Activated naive CD8-positive, alpha-beta T cell (primary cell): ENCODE measurements around the gene HMOX1.

ENCODE experiments used
- H3K27ac Mint-ChIP-seq: one replicate; pipeline ENCODE4 v1.8.0; 2021; ENCODE audit warnings: mixed read lengths
- H3K27me3 Mint-ChIP-seq: one replicate; pipeline ENCODE4 v1.8.0; 2021; ENCODE audit warnings: mixed read lengths
- H3K36me3 Mint-ChIP-seq: one replicate; pipeline ENCODE4 v1.8.0; 2021; ENCODE audit warnings: mixed read lengths
- H3K4me1 Mint-ChIP-seq: one replicate; pipeline ENCODE4 v1.8.0; 2021; ENCODE audit warnings: low read depth, mixed read lengths
- H3K4me3 Mint-ChIP-seq: one replicate; pipeline ENCODE4 v1.8.0; 2021; ENCODE audit warnings: mild to moderate bottlenecking, mixed read lengths
- H3K9me3 Mint-ChIP-seq: one replicate; pipeline ENCODE4 v1.8.0; 2021; ENCODE audit warnings: low read depth, mixed read lengths

The HMOX1 gene

DNA sequence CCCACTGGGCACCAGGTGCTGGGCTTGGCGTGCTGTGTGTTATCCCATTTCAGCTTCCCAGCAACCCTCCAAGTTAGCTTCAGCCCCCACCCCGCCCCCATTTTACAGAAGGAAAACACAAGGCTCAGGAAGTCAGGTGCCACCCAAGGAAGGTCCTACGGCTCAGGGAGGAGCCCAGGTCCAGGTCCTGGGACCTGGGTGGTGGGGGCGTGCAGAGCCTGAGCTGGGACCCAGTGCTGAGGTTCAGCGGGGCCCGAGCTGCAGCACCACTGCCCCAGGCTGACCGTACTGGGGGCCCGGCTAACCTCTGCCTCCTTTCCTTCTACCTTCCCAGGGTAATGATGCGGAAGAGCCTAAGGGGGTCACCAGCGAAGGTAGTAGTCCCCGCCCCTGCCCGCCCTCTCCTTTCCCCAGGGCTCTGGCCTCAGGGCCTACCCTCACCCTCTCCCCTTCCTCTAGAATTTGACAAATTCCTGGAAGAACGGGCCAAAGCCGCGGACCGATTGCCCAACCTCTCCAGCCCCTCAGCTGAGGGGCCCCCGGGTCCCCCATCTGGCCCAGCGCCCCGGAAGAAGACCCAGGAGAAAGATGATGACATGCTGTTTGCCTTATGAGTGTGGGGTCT lies 34.2 kb upstream of the HMOX1 start:
- Mint-ChIP-seq H3K27me3 (no peaks in the 10 kb centered on the region), H3K4me3 (no peak overlapping the region), H3K9me3 (no peaks in the 10 kb centered on the region), H3K27ac (no peak overlapping the region), H3K4me1 (peaks cover 10% of the 10 kb centered on the region), H3K36me3 (peaks cover 4% of the 10 kb centered on the region)

- Mint-ChIP-seq H3K27ac (no peak overlapping the region), H3K9me3 (no peaks in the 10 kb centered on the region), H3K27me3 (no peaks in the 10 kb centered on the region)
Observed at GRCh38 chr22:35347462-35347861, 33.4 kb upstream of the HMOX1 start.

DNA sequence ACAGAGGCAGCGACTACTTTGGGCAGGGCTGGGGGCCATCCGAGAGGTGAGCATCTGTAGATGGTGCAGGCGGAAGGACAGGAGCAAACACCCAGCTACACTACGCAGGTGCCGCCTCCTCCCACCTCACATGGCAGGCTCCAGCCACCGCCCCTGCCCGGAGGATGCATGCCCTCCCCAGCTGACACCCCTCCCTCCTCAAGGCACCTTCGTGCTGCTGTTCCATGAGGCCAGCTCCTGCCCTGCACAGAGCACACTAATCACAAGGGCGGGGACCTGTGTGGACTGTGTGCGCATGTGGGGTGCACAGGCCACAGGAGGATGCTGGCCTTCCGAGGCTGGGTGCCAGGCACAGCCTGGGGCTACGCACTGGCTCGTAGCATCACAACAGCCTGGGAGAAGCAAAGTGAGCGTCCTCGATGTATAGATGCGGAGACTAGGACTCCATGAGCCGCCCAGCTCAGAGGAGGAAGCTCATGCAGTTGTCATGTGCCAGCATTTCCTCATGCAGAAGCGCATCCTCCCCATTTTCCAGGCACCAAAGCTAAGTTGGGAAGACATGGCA lies 32.8 kb upstream of the HMOX1 start:
- Mint-ChIP-seq H3K4me3 (no peak overlapping the region), H3K27me3 (no peaks in the 10 kb centered on the region), H3K9me3 (no peaks in the 10 kb centered on the region), H3K36me3 (peaks cover 4% of the 10 kb centered on the region), H3K4me1 (peaks cover 21% of the 10 kb centered on the region), H3K27ac (no peak overlapping the region)

More at GRCh38 chr22:35347462-35347861, 33.4 kb upstream of the HMOX1 start:
- peaks cover 16% of the 10 kb centered on the region for H3K4me1 Mint-ChIP-seq
- H3K4me3 Mint-ChIP-seq = no peak overlapping the region
- H3K36me3 Mint-ChIP-seq = peaks cover 4% of the 10 kb centered on the region

DNA sequence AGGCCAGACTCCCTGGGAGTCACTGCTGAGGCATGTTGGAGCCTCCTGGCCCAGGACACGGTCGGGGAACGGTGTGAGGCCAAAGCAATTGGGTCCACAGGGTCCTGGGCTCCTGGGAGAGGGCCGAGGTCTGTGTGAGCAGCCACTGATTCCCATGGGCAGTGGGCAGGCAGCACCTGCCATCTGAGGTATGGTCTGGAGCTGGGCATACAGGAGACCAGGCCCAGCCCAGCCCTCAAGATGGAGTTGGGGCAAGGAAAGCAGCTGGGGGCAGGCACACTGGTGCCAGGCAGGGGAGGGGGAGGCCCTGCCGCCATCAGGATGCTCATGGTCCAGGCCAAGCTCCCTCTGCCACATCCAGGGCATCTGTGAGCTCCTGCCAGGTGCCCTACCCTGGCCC lies 32.2 kb upstream of the HMOX1 start:
- no peaks in the 10 kb centered on the region for H3K27me3 Mint-ChIP-seq
- no peak overlapping the region for H3K4me3 Mint-ChIP-seq
- no peak overlapping the region for H3K27ac Mint-ChIP-seq
- peaks cover 22% of the 10 kb centered on the region for H3K4me1 Mint-ChIP-seq
- peaks cover 4% of the 10 kb centered on the region for H3K36me3 Mint-ChIP-seq
- no peaks in the 10 kb centered on the region for H3K9me3 Mint-ChIP-seq

GRCh38 chr22:35349368-35349703 lies 31.6 kb upstream of the HMOX1 start:
- Mint-ChIP-seq H3K27ac (no peak overlapping the region), H3K9me3 (no peaks in the 10 kb centered on the region), H3K4me3 (no peak overlapping the region), H3K27me3 (no peaks in the 10 kb centered on the region), H3K4me1 (peaks cover 22% of the 10 kb centered on the region), H3K36me3 (peaks cover 4% of the 10 kb centered on the region)

DNA sequence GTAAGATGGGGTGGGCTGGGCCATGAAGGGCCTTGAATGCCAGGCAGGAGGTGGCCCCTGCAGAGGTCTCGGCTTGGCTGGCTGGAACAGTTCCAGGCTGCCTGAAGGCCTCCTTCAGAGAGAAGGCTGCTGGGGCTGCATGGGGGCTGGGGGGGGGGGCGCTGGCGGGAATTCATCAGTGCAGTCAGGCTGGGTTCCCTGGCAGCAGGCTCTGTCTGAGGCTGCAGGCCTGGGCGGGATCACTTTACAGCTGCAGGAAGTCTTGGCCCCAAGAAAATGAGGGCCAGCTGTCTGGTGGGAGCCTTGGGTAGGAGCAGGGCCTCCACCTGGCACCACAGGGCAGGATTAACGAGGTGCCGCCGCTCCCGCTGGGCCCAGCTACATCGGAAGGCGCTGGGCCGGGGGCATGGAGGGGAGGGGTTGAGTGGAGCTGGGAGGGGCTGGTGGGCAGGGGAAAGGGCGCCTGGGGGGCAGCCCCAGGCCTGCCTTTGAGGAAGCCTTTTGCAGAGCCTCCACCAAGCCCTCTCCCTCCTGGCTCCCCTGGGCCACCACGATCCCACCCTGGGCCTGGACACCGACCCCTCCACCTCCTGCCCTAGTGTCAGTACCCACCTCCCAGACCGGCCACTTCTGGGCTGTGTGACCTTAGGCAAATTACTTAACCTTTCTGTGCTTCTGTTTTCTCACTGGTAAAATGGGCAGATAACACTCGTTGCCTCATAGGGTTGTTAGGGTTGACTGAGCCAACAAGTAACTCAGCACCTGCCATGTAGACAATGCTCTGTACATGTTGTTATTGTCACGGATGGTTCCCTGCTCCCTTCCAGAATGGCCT lies 31.0 kb upstream of the HMOX1 start:
- Mint-ChIP-seq H3K36me3 (peaks cover 2% of the 10 kb centered on the region), H3K27me3 (no peaks in the 10 kb centered on the region), H3K9me3 (no peaks in the 10 kb centered on the region), H3K27ac (no peak overlapping the region), H3K4me3 (no peak overlapping the region), H3K4me1 (peaks cover 22% of the 10 kb centered on the region)

DNA sequence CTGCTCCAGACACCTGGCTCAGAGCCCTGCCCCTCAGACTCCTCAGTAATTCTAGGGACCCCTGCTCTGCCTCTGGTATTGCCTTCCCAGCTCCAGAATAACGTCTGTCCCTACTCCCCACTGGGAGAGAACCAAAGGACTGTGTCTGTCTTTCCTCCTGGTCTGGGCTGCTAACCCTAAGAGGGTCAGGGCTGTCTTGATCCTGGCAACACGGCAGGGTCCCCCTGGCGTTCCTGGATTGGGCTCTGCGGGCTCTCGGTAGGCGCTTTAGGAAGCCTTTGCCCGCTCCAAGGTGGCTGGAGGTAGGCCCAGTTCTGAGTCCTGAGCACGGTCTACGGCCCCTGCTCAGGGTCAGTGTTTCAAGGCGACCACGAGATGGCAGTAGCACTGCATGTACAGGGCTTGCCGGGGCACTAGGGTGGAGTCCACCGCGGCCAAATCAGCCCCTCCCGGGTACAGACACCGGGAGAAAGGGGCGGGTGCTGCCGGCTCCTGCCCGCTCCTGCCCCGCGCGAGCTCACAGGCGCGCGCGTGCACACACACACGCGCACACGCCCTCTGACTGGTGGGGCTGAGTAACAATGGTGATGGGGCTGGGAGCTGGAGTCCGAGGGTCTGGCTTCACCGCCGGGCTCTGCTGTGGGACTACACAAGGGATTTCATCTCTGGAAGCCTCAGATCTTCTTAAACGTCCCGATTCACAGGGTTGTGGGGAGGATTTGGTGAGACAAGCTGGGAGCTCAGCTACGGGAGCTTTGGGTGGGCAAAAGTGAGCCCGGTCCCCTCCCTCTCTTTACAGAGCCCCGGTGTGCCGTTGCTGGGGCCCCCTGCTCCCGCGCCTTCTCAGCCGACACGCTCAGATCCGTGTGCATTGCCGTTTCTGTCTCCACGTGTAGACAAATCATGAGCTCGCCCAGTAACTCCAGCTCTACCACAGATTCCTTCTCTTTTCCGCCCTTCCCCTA lies 30.1 kb upstream of the HMOX1 start:
- H3K36me3 Mint-ChIP-seq = peaks cover 2% of the 10 kb centered on the region
- no peak overlapping the region for H3K27ac Mint-ChIP-seq
- peak overlapping the region; percentile 81 for H3K4me3 Mint-ChIP-seq
- H3K4me1 Mint-ChIP-seq = peaks cover 22% of the 10 kb centered on the region
- H3K27me3 Mint-ChIP-seq = peaks cover 1% of the 10 kb centered on the region
- no peaks in the 10 kb centered on the region for H3K9me3 Mint-ChIP-seq

GRCh38 chr22:35352214-35353111 lies 28.4 kb upstream of the HMOX1 start:
- H3K9me3 Mint-ChIP-seq = no peaks in the 10 kb centered on the region
- peaks cover 22% of the 10 kb centered on the region for H3K4me1 Mint-ChIP-seq
- H3K27ac Mint-ChIP-seq = peak overlapping the region; percentile 16
- H3K4me3 Mint-ChIP-seq = peak overlapping the region; percentile 81
- peaks cover 2% of the 10 kb centered on the region for H3K27me3 Mint-ChIP-seq
- H3K36me3 Mint-ChIP-seq = peaks cover 2% of the 10 kb centered on the region

- Mint-ChIP-seq H3K4me3 (no peak overlapping the region), H3K27ac (no peak overlapping the region), H3K9me3 (no peaks in the 10 kb centered on the region), H3K4me1 (peaks cover 22% of the 10 kb centered on the region), H3K27me3 (peaks cover 2% of the 10 kb centered on the region), H3K36me3 (no peaks in the 10 kb centered on the region)
Observed at GRCh38 chr22:35353318-35353717, 27.6 kb upstream of the HMOX1 start.

GRCh38 chr22:35354068-35354467 lies 26.8 kb upstream of the HMOX1 start:
- Mint-ChIP-seq H3K27ac (no peak overlapping the region), H3K4me3 (no peak overlapping the region), H3K9me3 (no peaks in the 10 kb centered on the region), H3K36me3 (no peaks in the 10 kb centered on the region), H3K27me3 (peaks cover 2% of the 10 kb centered on the region), H3K4me1 (peaks cover 22% of the 10 kb centered on the region)

DNA sequence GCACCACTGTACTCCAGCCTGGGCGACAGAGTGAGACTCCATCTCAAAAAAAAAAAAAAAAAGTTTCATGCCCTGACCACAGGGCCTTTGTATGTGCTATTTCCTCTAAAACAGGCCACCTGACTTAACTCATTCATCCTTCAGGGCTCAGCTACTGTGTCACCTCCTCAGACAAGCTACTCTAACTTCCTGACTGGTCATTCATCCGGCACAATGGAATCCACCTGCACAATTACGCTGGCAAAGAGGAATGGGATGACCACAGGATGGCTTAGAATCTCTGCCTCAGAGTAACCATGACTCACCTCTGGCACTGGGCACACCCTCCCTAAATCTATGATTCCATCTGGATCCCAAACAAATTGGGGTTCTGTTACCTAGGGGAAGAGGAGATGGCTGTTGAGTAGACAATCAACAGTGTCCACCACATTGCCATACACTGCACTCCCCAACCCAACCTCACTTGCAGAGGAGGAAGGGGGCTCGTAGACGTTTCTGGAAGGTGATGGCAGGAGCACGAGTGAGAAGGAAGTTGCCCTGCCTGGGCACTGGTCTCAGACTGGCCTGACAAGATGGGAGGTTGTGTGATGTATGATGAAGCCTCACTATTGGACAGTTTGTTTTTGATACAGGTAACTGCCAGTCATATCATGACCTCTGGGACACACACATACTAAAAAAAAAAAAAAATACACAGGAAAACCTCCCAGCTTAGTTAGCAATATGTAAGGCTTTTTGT lies 22.8 kb upstream of the HMOX1 start:
- Mint-ChIP-seq H3K27me3 (peaks cover 2% of the 10 kb centered on the region), H3K4me1 (peaks cover 2% of the 10 kb centered on the region), H3K9me3 (no peaks in the 10 kb centered on the region), H3K4me3 (no peak overlapping the region), H3K27ac (no peak overlapping the region), H3K36me3 (no peaks in the 10 kb centered on the region)

DNA sequence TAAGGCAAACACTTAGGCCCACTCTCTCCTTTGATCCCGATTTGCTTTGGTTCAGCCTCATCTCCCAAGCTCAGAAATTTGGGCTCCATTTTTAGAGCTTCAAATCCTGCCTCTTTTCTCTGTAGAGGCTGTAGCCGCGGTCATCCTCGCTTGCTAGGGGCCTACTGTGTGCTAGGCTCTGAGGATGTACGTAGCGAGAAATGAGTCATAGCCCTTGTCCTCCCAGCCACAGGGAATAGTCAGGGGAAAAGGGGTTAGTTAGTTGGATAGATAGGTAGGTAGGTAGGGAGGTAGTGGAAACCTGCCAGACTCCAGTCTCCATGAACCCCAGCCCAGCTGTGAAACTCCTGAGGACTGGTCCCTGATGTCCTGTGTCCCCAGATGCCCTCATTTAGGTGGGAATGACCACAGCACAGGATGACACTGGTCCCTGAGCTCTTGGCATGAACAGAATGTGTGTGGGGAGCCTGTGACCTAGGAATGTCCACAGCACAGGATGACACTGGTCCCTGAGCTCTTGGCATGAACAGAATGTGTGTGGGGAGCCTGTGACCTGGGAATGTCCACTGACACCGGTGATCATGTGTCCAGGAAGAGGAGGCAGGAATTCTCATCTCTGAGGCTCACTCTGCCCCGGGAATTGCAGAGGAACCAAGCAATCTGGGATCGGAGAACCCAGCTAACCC lies 21.4 kb upstream of the HMOX1 start:
- no peaks in the 10 kb centered on the region for H3K9me3 Mint-ChIP-seq
- no peak overlapping the region for H3K27ac Mint-ChIP-seq
- peaks cover 2% of the 10 kb centered on the region for H3K27me3 Mint-ChIP-seq
- no peak overlapping the region for H3K4me3 Mint-ChIP-seq
- H3K36me3 Mint-ChIP-seq = no peaks in the 10 kb centered on the region
- no peaks in the 10 kb centered on the region for H3K4me1 Mint-ChIP-seq

DNA sequence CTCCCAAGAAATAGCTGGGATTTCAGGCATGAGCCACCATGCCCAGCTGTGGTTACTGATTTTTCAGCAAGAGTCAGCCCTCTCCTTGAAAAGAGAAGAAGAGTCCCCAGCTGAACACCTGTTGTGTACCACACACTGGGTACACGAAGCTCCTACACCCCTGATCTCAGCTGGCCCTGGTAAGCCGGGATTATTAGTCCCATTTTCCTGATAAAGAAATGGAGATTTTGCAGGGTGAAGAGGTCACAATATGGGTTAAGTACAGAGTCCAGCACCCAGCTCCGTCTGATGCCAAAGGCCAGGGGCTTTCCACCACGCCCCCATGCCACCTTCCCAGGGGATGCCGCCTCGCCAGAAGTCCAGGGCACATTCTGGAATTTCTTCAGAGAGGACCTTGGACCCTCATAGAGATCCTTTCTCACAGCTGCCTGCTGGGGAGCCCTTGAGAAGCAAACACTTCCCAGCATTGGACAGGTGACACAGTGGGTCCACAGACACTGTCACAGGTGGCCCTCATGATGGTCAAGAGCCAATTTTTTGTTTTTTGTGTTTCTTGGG lies 19.8 kb upstream of the HMOX1 start:
- H3K4me1 Mint-ChIP-seq = no peaks in the 10 kb centered on the region
- H3K36me3 Mint-ChIP-seq = no peaks in the 10 kb centered on the region
- H3K4me3 Mint-ChIP-seq = no peak overlapping the region
- H3K27ac Mint-ChIP-seq = no peak overlapping the region
- H3K27me3 Mint-ChIP-seq = peaks cover 6% of the 10 kb centered on the region
- H3K9me3 Mint-ChIP-seq = no peaks in the 10 kb centered on the region
